SKM-1 treated with dmso at 0.1 percent for 144 hours (cell line): ENCODE measurements around the gene DIS3L.
"Not testable (repeated sequence)": the region's sequence is repeated elsewhere in the genome, so short reads cannot be mapped to it uniquely, and the experiment has no call there.

ENCODE experiments used
- DNase-seq: peaks from one replicate; lab custom pipeline; 2025; ENCODE audit not compliant: unreplicated experiment; lab: John Stamatoyannopoulos, UW

Gene DIS3L

GRCh38 chr15:66293419-66294156 is at the start of gene DIS3L:
DIS3L (plus strand) TSS chr15:66293568; CDS start chr15:66293597, 29 bp downstream.
- peak; percentile 57 for DNase-seq

GRCh38 chr15:66245832-66246231 is 47.5 kb upstream of the DIS3L start:
- DNase-seq = not testable (repeated sequence)

- DNase-seq = no peak
Measured at GRCh38 chr15:66246937-66247336, 46.4 kb upstream of the DIS3L start.

GRCh38 chr15:66249605-66250174 is 43.7 kb upstream of the DIS3L start:
- no peak for DNase-seq

GRCh38 chr15:66251065-66251789 is 42.1 kb upstream of the DIS3L start:
- no peak for DNase-seq

GRCh38 chr15:66251790-66252684 is 41.3 kb upstream of the DIS3L start:
- peak; percentile 19 for DNase-seq

- DNase-seq = no peak
Measured at GRCh38 chr15:66252685-66253417, 40.5 kb upstream of the DIS3L start.

- no peak for DNase-seq
Measured at GRCh38 chr15:66253418-66254088, 39.8 kb upstream of the DIS3L start, which contains the start of gene MEGF11. MEGF11 (minus strand) TSS chr15:66253750; CDS start chr15:66128403, 125,347 bp downstream.

- no peak for DNase-seq
Measured at GRCh38 chr15:66254089-66254950, 39.0 kb upstream of the DIS3L start.

- no peak for DNase-seq
Measured at GRCh38 chr15:66254951-66255676, 38.3 kb upstream of the DIS3L start.

GRCh38 chr15:66256692-66257091 is 36.7 kb upstream of the DIS3L start:
- DNase-seq = no peak

- no peak for DNase-seq
Measured at GRCh38 chr15:66261056-66261455, 32.3 kb upstream of the DIS3L start.

GRCh38 chr15:66262837-66263236 is 30.5 kb upstream of the DIS3L start:
- DNase-seq = not testable (repeated sequence)

- no peak for DNase-seq
Measured at GRCh38 chr15:66264859-66265513, 28.4 kb upstream of the DIS3L start.

GRCh38 chr15:66269326-66270090 is 23.9 kb upstream of the DIS3L start:
- no peak for DNase-seq

GRCh38 chr15:66270932-66271331 is 22.4 kb upstream of the DIS3L start:
- peak; percentile 17 for DNase-seq

GRCh38 chr15:66275352-66275751 is 18.0 kb upstream of the DIS3L start:
- DNase-seq = no peak
